Stimulated activated CD8-positive, alpha-beta memory T cell treated with anti-CD3 and anti-CD28 coated beads, Interleukin-4, amount 100 ng/mL, for 1 hour (primary cell): ENCODE data around the gene ZIC5.

Source experiments
- DNase-seq, 2 donors: peaks; one replicate each; pipeline ENCODE4 v3.0.0-alpha.2; 2020; ENCODE audit warnings: low read depth in 2 of 2, low spot score in 1 of 2

The ZIC5 gene

DNA sequence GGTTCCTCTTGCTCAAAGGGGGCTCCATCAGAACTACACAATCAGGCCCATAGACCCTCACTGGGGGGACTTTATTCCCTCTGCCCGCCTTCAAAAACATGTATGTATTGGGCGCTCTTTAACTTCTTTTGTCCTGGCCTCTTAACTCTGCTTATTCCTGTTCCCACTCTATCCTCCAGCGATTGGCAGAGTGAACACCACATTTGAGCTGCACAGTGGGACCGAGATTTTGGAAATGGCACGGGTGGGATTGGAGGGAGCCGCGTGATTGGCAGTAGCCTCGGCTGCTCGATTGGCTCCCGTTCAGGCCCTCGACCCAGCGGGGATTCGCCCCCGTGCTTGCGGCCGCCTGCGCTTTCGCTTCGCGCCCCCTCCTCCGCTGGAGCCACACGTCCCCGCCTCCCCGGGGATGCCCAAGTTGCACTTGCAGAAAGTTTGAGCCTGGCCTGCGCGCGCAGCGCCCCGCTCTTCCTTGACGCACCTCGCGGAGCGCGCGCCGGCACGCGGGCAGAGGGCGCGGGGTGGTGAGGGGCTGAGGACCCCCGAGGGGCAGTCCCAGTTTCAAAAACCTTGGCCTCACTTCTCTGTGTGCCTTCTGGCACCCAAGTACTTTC lies at the start of gene ZIC5:
Gene ZIC5, minus strand, starts transcription at position 192 of the 614 bp plus-strand sequence. Its CDS starts 164 bp downstream, at position 28.
- DNase-seq, result no peak

DNA sequence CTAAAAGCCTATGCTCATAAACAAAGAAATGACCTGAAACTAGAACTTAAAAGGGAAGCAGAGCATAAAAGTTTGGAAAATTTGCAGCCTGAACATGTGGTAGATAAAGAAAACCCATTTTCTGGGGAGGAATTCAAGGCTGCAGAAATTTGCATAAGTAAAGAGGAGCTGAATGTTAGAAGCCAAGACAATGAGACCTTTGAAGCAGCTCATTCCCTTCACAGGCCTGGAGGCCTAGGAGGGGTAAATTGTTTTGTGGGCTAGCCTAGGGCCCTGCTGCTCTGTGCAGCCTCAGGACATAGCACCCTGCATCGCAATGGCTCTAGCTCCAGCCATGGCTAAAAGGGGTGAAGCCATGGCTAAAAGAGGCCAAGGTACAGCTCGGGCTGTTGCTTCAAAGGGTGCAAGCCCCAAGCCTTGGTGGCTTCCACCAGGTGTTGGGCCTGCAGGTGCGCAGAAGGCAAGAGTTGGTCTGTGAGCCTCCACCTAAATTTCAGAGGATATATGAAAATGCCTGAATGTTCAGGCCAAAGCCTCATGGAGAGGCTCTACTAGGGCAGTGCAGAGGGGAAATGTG lies 48.3 kb upstream of the ZIC5 start:
- DNase-seq, result no peak

DNA sequence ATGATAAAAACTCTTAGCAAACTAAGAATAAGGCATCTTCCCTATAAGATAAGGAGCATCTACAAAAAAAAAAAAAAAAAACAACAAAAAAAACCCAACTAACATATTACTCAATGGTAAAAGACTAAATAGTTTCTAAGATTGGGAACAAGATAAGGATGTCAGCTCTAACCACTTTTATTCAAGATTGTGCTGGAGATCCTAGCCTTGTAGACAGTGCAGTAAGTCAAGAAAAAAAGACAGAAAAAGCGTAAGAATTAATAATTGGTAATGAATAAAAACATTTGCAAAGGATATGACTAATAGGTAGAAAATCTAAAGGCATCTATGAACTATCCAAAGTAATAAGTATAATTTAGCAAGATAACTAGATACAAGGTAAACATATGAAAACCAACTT lies 43.1 kb upstream of the ZIC5 start:
- no peak for DNase-seq

DNA sequence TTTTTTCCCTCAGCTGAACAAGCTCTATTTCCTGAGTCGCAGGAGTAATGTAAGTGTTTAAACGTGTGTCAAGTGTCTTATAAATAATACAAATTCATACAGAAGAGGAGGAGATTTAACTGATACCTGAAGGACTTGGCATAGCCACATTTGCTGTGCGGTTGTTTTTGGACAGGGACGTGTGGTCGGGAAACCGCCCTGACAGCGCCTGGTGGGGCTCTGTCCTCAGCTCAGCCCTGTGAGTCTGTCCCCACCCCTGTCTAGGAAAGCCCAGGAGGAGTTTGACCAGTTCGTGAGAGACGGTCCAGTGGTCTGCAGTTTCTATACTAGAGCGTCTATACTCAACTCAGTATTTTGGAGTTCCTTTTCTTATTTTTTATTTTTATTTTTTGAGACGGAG lies 26.7 kb upstream of the ZIC5 start:
- DNase-seq, result no peak

GRCh38 chr13:99997702-99998214 lies 26.2 kb upstream of the ZIC5 start:
- no peak for DNase-seq

GRCh38 chr13:99996381-99996973 lies 24.9 kb upstream of the ZIC5 start:
- DNase-seq, result no peak

GRCh38 chr13:99995589-99996380 lies 24.2 kb upstream of the ZIC5 start:
- DNase-seq, result no peak

- no peak for DNase-seq
Measured at GRCh38 chr13:99995104-99995588, 23.6 kb upstream of the ZIC5 start.

GRCh38 chr13:99994638-99995020 lies 23.1 kb upstream of the ZIC5 start:
- DNase-seq, result no peak

GRCh38 chr13:99993660-99994637 lies 22.4 kb upstream of the ZIC5 start:
- DNase-seq, result no peak

GRCh38 chr13:99992949-99993351 lies 21.4 kb upstream of the ZIC5 start:
- no peak for DNase-seq

DNA sequence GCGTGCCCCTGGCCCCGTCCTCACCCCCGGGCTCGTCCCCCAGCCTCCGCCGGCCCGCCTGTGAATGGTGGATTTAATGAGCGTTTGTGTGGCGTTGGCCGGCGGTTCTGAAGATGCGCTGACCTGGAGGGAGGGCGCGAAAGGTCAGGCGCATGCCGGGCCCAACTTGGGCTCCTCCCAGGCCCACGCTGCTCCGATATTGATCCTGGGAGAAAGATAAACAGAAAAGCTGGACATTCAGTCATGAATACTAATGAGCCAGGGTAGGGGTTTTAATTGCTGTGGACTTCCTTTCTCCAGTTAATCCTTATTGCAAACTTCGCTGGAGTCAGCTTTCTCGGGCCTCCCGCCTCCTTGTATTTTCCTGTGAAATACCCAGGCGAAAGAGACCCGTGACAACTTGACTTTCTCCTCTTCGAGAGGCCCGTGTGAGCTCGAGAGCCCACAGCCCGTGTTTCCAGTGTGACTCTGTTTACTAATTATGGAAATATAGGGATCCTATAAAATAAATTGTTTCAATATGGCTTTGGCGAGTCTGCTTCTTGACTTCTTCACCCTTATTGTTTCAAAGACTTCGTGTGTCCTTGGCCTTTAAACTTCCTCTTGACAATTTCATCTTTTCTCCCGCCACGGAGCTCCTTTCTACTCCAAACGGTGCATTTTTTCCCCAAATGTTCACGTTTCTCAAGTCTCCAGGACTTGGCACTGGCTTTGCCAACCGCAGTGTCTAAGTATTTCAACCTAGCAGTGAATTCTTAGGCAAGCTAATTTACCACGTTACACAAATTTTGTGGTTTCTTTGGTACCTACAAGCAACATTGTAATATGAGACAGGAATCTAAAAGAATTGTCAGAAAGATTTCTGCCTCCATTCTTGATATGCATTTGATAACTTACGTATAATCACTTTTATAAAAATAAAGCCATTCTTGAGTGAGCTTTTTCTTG lies 20.5 kb upstream of the ZIC5 start:
- no peak for DNase-seq

DNA sequence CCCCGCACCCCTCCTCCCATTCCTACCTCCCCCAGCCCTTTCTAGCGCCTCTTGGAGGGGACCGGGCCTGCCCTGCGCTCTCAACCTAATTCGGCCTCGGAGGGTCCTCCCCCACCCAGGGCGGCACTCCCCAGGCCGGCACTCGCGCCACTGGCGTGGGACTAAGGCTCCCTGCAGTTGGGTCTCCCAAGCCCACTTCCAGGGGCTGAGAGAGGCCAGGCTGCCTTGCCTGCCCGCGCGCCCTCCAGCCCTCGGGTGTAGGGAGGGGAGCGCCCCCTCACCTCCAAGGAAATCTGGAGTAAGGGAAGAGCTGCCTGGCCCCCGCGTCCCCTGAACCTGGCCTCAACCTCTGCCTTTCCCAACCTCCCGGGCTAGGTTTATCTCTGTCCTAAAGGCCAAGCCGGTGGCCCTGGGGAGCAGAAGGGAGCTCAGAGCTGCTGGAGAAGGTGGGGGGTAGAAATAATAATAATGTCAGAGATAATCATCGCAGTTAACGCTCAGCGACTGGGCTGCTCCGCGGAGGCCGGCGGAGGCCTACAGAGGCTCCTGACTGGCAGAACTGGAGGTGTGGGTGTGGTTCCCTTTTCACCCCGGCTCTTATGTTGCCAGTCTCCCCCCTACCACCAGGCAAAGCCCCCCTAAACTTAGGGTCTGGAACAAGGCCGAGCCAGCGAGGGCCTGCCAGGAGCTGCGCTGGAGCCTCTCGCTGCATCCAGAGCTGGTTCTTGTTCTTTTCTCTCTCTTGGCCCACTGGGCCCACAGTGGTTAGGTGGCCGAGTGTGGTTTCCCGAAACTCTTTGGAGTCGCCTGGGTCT lies 19.7 kb upstream of the ZIC5 start:
- no peak for DNase-seq

- no peak for DNase-seq
Measured at GRCh38 chr13:99990126-99990977, 18.8 kb upstream of the ZIC5 start.

GRCh38 chr13:99989276-99990125 lies 17.9 kb upstream of the ZIC5 start:
- DNase-seq, result no peak

- DNase-seq, result no peak
Measured at GRCh38 chr13:99988529-99989275, 17.1 kb upstream of the ZIC5 start.
